Gastrocnemius medialis (tissue), 4 donors: ENCODE results near the gene DPYSL4.

Source experiments
- CTCF ChIP-seq, 5 experiments: fragments of 450-650 bp in 3 of 5; fragments of 200-600 bp in 2 of 5; sonication (generic) in 2 of 5; IDR thresholded peaks in 4 of 5; conservative IDR thresholded peaks in 1 of 5; 1 replicate in 4 of 5; 2 replicates in 1 of 5; pipeline ENCODE4 v1.5.1; 2016 to 2019; ENCODE audit warnings: antibody characterized with exemption in 5 of 5, mild to moderate bottlenecking in 3 of 5, moderate library complexity in 3 of 5
- POLR2A ChIP-seq, 2 donors: fragments of 450-650 bp; IDR thresholded peaks; one replicate each; pipeline ENCODE4 v1.6.1; 2017; ENCODE audit warnings: antibody characterized with exemption in 2 of 2, mild to moderate bottlenecking in 2 of 2, moderate library complexity in 2 of 2

- TF ChIP-seq CTCF (IDR thresholded peaks at IDR 0.05 in 4 of 5, conservative IDR thresholded peaks at IDR 0.05 in 1 of 5) = no peak
- no peak for TF ChIP-seq POLR2A (IDR thresholded peaks at IDR 0.05)
Measured at GRCh38 chr10:132189016-132189415, 2.3 kb downstream of the DPYSL4 start.
